ENCODE measurements around the gene FXYD6. TPM values are rescaled to one million over a fixed set of nuclear protein-coding genes. Genes with fewer than 3 reads are reported as not detected.

The FXYD6 gene
- total RNA-seq, 1 donor from 2014 or later: 113 TPM

DNA sequence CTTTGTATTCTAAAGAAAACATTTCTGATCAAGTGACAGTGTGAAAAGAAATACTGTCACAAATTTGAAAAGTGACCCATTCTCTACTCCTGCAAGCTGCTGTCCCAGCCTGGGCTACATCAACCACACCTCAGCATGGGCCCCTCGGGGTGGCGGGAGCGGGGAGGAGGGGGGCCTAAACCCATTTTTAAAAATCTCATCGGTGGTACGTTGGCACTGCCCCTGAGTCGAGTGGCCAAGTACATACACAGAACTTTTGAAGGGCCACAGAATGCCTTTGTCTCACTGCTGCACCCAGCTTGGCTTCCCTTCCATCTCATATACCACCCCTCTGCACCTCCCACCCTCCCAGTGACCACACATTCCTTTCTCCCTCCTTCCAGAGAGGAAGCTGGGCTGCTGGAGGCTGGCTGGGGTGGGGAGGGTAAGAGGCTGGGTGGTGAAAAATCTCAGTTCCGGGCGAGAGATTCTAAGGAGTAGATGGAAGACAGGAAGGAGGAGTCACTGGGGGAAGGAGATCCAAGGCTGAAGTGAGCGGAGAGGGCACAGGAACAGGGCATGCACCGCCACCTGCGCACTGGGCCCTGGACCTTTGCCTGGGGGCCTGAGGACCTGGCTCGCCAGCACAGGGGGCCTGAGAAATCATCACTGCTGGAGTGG lies 21.1 kb downstream of the FXYD6 start:
- TF ChIP-seq, protein P1, sequence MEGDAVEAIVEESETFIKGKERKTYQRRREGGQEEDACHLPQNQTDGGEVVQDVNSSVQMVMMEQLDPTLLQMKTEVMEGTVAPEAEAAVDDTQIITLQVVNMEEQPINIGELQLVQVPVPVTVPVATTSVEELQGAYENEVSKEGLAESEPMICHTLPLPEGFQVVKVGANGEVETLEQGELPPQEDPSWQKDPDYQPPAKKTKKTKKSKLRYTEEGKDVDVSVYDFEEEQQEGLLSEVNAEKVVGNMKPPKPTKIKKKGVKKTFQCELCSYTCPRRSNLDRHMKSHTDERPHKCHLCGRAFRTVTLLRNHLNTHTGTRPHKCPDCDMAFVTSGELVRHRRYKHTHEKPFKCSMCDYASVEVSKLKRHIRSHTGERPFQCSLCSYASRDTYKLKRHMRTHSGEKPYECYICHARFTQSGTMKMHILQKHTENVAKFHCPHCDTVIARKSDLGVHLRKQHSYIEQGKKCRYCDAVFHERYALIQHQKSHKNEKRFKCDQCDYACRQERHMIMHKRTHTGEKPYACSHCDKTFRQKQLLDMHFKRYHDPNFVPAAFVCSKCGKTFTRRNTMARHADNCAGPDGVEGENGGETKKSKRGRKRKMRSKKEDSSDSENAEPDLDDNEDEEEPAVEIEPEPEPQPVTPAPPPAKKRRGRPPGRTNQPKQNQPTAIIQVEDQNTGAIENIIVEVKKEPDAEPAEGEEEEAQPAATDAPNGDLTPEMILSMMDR (conservative IDR thresholded peaks at IDR 0.05): no peak
- Mint-ChIP-seq H3K4me3 (no peak overlapping the region), H3K9me3 (peaks cover 23% of the 10 kb centered on the region), H3K27me3 (ENCODE audit: low read depth) (no peaks in the 10 kb centered on the region), H3K36me3 (ENCODE audit: low read depth) (peaks cover 36% of the 10 kb centered on the region), H3K27ac (ENCODE audit: unreplicated experiment) (no peak overlapping the region), H3K4me1 (peaks cover 15% of the 10 kb centered on the region)
- DNase-seq (ENCODE audit: low read depth, low spot score): no peak

DNA sequence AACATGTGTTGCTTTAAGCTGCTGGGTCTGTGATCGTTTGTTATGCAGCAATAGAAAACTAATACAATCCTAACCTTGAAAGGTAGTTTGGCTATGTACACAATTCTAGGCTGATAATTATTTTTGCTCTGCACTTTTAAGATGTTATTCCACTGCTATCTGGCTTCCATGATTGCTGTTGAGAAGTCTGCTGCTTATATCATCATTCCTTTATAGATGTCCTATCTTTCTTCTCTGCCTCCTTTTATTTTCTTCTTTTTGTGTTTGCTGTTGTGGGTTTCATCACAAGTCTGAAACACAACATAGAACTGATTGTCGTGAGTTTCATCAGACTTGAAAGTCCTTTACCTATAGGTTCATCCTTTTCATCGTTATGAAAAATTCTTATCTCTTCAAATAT lies 24.1 kb downstream of the FXYD6 start:
- DNase-seq (ENCODE audit: low read depth, low spot score): no peak
- H3K27me3 Mint-ChIP-seq (ENCODE audit: low read depth): no peaks in the 10 kb centered on the region
- TF ChIP-seq, protein P1 (conservative IDR thresholded peaks at IDR 0.05): no peak
- peaks cover 22% of the 10 kb centered on the region for H3K4me1 Mint-ChIP-seq
- no peak overlapping the region for H3K27ac Mint-ChIP-seq (ENCODE audit: unreplicated experiment)
- peaks cover 48% of the 10 kb centered on the region for H3K36me3 Mint-ChIP-seq (ENCODE audit: low read depth)
- no peak overlapping the region for H3K4me3 Mint-ChIP-seq
- H3K9me3 Mint-ChIP-seq: peaks cover 26% of the 10 kb centered on the region

DNA sequence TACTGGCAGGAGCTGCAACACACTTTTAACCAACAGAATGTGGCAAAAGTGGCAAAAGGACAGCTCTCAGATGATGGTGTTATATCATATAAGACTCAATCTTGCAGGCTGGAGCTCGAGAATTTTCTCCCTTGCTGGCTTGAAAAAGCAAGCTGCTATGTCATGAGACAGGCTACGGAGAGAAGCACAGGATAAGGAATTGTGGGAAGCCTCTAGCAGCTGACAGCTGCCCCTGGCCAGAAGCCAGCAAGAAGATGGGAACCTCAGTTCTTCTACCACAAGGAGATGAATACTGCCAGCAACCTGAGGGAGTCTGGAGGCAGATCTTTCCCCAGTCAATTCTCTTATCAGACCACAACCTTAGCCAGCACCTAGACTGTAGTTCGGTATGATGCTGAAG lies 24.6 kb downstream of the FXYD6 start:
- TF ChIP-seq, protein P1 (conservative IDR thresholded peaks at IDR 0.05): no peak
- Mint-ChIP-seq H3K27ac (ENCODE audit: unreplicated experiment) (no peak overlapping the region), H3K4me3 (no peak overlapping the region), H3K4me1 (peaks cover 22% of the 10 kb centered on the region), H3K27me3 (ENCODE audit: low read depth) (no peaks in the 10 kb centered on the region), H3K9me3 (peaks cover 26% of the 10 kb centered on the region), H3K36me3 (ENCODE audit: low read depth) (peaks cover 49% of the 10 kb centered on the region)
- DNase-seq (ENCODE audit: low read depth, low spot score): no peak

DNA sequence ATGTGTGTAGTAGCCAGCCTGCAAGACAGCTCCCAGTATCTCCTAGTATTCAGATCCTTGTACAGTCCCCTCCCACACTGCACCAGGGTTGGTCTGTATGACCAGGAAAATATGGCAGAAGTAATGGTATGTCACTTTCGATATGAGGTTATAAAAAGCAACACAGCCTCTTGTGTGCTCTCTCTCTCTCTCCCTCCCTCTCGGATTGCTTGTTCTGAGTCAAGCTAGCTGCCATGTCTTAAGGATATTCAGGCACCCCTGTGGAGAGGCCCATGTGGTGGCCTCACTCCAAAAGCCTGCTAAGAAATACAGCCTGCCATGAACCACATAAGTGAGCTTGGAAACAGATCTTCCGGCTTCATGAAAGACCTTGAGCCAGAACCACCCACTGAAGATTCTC lies 25.4 kb downstream of the FXYD6 start:
- TF ChIP-seq, protein P1 (conservative IDR thresholded peaks at IDR 0.05): no peak
- no peak for DNase-seq (ENCODE audit: low read depth, low spot score)

DNA sequence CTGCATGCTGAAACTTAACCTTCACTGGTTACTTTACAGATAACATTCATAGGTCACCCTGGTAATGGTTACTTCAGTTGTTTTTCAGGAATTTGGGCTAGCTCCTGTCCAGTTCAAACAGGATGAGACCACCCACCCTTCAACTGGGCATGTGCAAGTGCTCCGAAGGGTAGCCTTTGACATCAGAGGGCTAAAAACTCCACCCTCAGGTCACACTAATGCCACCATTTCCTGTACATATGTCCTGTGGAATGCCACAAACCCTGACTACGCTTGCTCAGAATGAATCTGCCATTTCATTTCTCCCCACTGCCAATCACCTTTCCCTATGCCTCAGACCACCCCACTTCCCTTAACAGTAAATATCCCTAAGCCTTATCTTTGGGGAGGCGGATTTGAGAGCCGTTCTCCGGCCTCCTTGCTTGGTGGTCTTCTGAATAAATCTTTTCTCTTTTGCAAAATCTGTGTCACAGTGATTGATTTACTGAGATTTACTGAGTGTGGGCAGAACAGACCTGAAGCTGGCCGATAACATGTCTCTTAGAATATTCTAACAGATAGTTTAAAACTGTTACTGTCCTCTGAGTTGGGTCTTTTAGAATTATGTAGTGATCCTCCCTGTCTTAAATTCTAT lies 26.6 kb downstream of the FXYD6 start:
- no peak for DNase-seq (ENCODE audit: low read depth, low spot score)
- Mint-ChIP-seq H3K27ac (ENCODE audit: unreplicated experiment) (peak overlapping the region; percentile 80), H3K27me3 (ENCODE audit: low read depth) (no peaks in the 10 kb centered on the region), H3K9me3 (peaks cover 26% of the 10 kb centered on the region), H3K36me3 (ENCODE audit: low read depth) (peaks cover 45% of the 10 kb centered on the region), H3K4me3 (no peak overlapping the region), H3K4me1 (peaks cover 20% of the 10 kb centered on the region)
- TF ChIP-seq, protein P1 (conservative IDR thresholded peaks at IDR 0.05): no peak

More for the DNA sequence above, 25.4 kb downstream of the FXYD6 start:
- Mint-ChIP-seq H3K4me1 (peaks cover 22% of the 10 kb centered on the region), H3K27ac (ENCODE audit: unreplicated experiment) (no peak overlapping the region), H3K9me3 (peaks cover 26% of the 10 kb centered on the region), H3K27me3 (ENCODE audit: low read depth) (no peaks in the 10 kb centered on the region), H3K4me3 (no peak overlapping the region), H3K36me3 (ENCODE audit: low read depth) (peaks cover 49% of the 10 kb centered on the region)
